ENCODE data around the gene DAB2IP.

DAB2IP gene

DNA sequence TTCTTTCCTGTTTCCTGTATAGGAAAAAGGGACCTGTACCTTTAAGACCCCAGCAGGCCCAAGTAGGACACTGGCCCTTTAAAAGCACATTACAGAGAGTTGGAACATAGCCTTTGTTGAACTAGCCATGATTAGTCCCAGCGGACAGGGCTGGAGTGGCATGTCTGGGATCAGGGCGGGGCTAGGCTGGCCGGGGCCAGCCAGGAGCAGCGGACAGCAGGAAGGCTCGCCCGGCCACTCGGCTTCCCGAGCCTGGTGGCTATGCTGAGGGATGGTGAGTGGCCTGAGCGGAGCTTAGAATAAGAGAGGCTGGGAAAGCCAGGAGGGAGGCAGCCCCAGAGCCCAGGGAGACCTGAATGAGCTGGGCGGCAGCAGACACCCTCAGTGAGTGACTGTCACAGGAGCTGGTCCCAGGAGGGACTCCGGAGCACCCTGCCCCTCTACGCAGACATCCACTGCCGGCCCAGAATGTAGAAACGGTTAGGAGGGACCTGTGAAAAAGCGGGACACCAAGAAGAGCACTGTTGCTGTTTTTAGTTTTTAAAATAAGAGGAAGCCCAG is 92.1 kb downstream of the DAB2IP start:
- no peaks in the 10 kb centered on the region for H3K9me2 ChIP-seq (replicated peaks; ENCODE audit: insufficient read depth, low read length)
- H3K27me3 ChIP-seq (ENCODE audit: low read length), result no peaks in the 10 kb centered on the region
- TF ChIP-seq, protein P1, sequence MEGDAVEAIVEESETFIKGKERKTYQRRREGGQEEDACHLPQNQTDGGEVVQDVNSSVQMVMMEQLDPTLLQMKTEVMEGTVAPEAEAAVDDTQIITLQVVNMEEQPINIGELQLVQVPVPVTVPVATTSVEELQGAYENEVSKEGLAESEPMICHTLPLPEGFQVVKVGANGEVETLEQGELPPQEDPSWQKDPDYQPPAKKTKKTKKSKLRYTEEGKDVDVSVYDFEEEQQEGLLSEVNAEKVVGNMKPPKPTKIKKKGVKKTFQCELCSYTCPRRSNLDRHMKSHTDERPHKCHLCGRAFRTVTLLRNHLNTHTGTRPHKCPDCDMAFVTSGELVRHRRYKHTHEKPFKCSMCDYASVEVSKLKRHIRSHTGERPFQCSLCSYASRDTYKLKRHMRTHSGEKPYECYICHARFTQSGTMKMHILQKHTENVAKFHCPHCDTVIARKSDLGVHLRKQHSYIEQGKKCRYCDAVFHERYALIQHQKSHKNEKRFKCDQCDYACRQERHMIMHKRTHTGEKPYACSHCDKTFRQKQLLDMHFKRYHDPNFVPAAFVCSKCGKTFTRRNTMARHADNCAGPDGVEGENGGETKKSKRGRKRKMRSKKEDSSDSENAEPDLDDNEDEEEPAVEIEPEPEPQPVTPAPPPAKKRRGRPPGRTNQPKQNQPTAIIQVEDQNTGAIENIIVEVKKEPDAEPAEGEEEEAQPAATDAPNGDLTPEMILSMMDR (IDR thresholded peaks at IDR 0.05; ENCODE audit: insufficient read depth, low read length, poor library complexity, severe bottlenecking), result no peak
- TF ChIP-seq EZH2phosphoT487 (conservative IDR thresholded peaks at IDR 0.05; ENCODE audit: low read length), result no peak
- no peak overlapping the region for H2AFZ ChIP-seq (ENCODE audit: low read depth, low read length, severe bottlenecking)
- no peaks in the 10 kb centered on the region for H4K20me1 ChIP-seq (ENCODE audit: low read depth, low read length)
- H3K9me3 ChIP-seq (ENCODE audit: insufficient read depth, low read length), result no peaks in the 10 kb centered on the region
- H3K79me2 ChIP-seq (ENCODE audit: insufficient read depth, low read length), result no peaks in the 10 kb centered on the region
- H3K36me3 ChIP-seq (ENCODE audit: low read length), result no peaks in the 10 kb centered on the region
- H3K9ac ChIP-seq (ENCODE audit: low read length), result no peak overlapping the region
- H3K27ac ChIP-seq (ENCODE audit: low read depth, low read length), result no peak overlapping the region
- no peak overlapping the region for H3K4me2 ChIP-seq (ENCODE audit: low read depth, low read length, poor library complexity, severe bottlenecking)
- no peak overlapping the region for H3K4me3 ChIP-seq (ENCODE audit: insufficient read depth, low read length, poor library complexity, severe bottlenecking)
- no peaks in the 10 kb centered on the region for H3F3A ChIP-seq (ENCODE audit: insufficient read depth)

DNA sequence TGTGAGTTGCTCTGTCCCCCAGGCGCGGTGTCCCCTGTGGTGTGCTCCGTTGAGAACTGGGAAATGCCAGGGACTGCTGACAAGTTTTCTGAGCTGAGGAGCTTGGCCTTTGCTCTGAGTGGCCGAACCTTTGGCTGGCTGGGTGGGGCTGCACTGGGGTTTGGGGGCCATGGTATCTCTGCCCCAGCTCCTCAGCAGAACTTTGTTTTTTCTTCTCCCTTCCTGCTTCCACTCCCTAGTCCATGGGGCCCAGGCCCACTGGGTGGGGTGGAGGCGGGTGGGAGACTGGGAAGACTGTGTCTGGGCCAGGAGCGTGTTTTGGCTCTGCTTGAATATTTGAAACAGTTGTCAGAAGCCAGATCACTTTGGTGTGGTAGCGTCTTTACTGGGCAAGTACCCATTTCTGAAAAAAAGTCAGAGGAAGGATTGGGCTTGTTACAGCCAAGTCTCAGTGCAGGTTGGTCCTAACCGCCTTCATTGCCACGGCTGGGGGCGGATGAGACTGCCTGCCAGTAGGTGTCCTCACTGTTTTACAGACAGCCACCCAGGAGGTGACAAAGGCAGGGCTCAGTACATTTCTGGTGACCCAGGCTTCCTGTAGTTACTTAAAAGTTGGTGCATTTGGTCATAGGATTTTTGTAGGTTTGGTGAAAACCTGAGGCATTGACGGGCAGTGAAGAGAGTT is 92.7 kb downstream of the DAB2IP start:
- TF ChIP-seq EZH2phosphoT487 (conservative IDR thresholded peaks at IDR 0.05; ENCODE audit: low read length), result no peak
- TF ChIP-seq, protein P1 (IDR thresholded peaks at IDR 0.05; ENCODE audit: insufficient read depth, low read length, poor library complexity, severe bottlenecking), result peak; percentile 81
- Histone ChIP-seq H2AFZ (ENCODE audit: low read depth, low read length, severe bottlenecking) (no peak overlapping the region), H3K9me2 (replicated peaks; ENCODE audit: insufficient read depth, low read length) (no peaks in the 10 kb centered on the region), H3K79me2 (ENCODE audit: insufficient read depth, low read length) (no peaks in the 10 kb centered on the region), H3K4me2 (ENCODE audit: low read depth, low read length, poor library complexity, severe bottlenecking) (no peak overlapping the region), H3K4me3 (ENCODE audit: insufficient read depth, low read length, poor library complexity, severe bottlenecking) (no peak overlapping the region), H4K20me1 (ENCODE audit: low read depth, low read length) (no peaks in the 10 kb centered on the region), H3K27ac (ENCODE audit: low read depth, low read length) (no peak overlapping the region), H3K27me3 (ENCODE audit: low read length) (no peaks in the 10 kb centered on the region), H3F3A (ENCODE audit: insufficient read depth) (no peaks in the 10 kb centered on the region), H3K9ac (ENCODE audit: low read length) (no peak overlapping the region), H3K9me3 (ENCODE audit: insufficient read depth, low read length) (no peaks in the 10 kb centered on the region), H3K36me3 (ENCODE audit: low read length) (no peaks in the 10 kb centered on the region)

DNA sequence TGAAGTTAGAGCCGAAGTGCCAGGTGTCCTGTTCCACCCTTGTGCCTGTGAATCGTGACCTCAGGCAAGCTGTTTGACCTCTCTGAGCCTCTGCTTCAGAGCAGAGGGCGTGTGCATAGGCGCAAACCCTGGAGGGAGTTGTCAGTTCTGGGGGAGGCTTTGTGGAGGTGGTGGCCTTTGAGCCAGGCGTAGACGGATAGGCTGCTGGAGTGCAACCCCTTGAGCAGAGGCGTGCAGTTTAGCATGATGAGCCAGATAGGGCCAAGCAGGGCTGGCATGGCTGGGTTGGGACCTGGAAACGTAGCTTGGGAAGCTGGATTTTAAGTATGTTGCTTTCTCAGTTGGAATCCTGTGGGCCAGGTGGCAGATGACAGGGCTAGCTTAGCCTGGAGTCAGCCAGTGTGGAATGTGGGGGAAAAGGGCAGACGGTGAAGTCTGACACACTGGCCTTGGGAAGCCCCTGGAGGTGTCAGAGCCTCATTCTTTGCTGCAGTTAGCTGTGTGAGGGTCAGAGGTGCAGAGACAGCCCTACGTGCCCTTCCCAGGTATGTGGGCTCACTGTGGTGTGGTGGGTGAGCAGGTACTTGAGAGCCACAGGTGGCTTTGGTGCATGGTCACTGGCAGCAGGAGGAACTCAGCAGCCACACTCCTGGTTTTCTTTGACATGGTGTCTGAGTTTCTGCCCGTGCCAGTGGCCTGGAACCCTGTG is 93.4 kb downstream of the DAB2IP start:
- H3K9ac ChIP-seq (ENCODE audit: low read length), result no peak overlapping the region
- H3K4me2 ChIP-seq (ENCODE audit: low read depth, low read length, poor library complexity, severe bottlenecking), result no peak overlapping the region
- H3F3A ChIP-seq (ENCODE audit: insufficient read depth), result no peaks in the 10 kb centered on the region
- TF ChIP-seq EZH2phosphoT487 (conservative IDR thresholded peaks at IDR 0.05; ENCODE audit: low read length), result no peak
- TF ChIP-seq, protein P1 (IDR thresholded peaks at IDR 0.05; ENCODE audit: insufficient read depth, low read length, poor library complexity, severe bottlenecking), result no peak
- no peaks in the 10 kb centered on the region for H3K9me3 ChIP-seq (ENCODE audit: insufficient read depth, low read length)
- no peak overlapping the region for H3K27ac ChIP-seq (ENCODE audit: low read depth, low read length)
- H2AFZ ChIP-seq (ENCODE audit: low read depth, low read length, severe bottlenecking), result no peak overlapping the region
- H3K79me2 ChIP-seq (ENCODE audit: insufficient read depth, low read length), result no peaks in the 10 kb centered on the region
- no peaks in the 10 kb centered on the region for H3K27me3 ChIP-seq (ENCODE audit: low read length)
- no peaks in the 10 kb centered on the region for H3K36me3 ChIP-seq (ENCODE audit: low read length)
- no peaks in the 10 kb centered on the region for H4K20me1 ChIP-seq (ENCODE audit: low read depth, low read length)
- no peaks in the 10 kb centered on the region for H3K9me2 ChIP-seq (replicated peaks; ENCODE audit: insufficient read depth, low read length)
- H3K4me3 ChIP-seq (ENCODE audit: insufficient read depth, low read length, poor library complexity, severe bottlenecking), result no peak overlapping the region
